Pancreas (tissue), 10 donors: ENCODE data around the gene PPFIA2. TPM values are rescaled to one million over a fixed set of nuclear protein-coding genes. Genes with fewer than 3 reads are reported as not detected.

Experiments
- ATAC-seq, 4 donors: fragments of 200-7000 bp; cut with Tn5 transposase; one replicate each; pipeline versions ENCODE4 v1.8.0 to v1.9.1; 2020; ENCODE audit warnings: mild to moderate bottlenecking in 4 of 4, moderate library complexity in 4 of 4
- DNase-seq, 6 donors: peaks; one replicate each; pipeline ENCODE4 v3.0.0-alpha.2; 2020
- FAIRE-seq: peaks from 2 replicates; lab custom pipeline; 2012; peaks lifted over from hg19 to GRCh38; lab: Jason Lieb, UNC
- H3K27ac ChIP-seq, 4 donors: fragments of 200-600 bp; sonication (generic); 1 replicate in 3 of 4; 2 replicates in 1 of 4; pipeline versions ENCODE4 v1.5.0 to v1.8.0; 2020
- H3K27me3 ChIP-seq, 4 donors: fragments of 200-600 bp; one replicate each; pipeline ENCODE4 v1.8.0; 2021
- H3K36me3 ChIP-seq, 3 donors: fragments of 200-600 bp; sonication (generic) in 1 of 3; one replicate each; pipeline versions ENCODE4 v1.5.0 to v1.8.0; 2020 to 2021
- H3K4me1 ChIP-seq, 3 donors: fragments of 200-600 bp; one replicate each; pipeline ENCODE4 v1.8.0; 2021
- H3K4me3 ChIP-seq, 4 donors: fragments of 200-600 bp; sonication (generic) in 2 of 4; one replicate each; pipeline versions ENCODE4 v1.5.0 to v1.8.0; 2020 to 2021
- H3K9me3 ChIP-seq, 4 donors: fragments of 200-600 bp; one replicate each; pipeline ENCODE4 v1.8.0; 2021
- CTCF ChIP-seq, 4 donors: fragments of 200-600 bp; sonication (generic) in 3 of 4; IDR thresholded peaks; one replicate each; pipeline versions ENCODE4 v1.5.0 to v1.8.0; 2021; ENCODE audit warnings: antibody characterized with exemption in 4 of 4
- WGBS, 2 donors: extraction: QIAGEN DNeasy Blood & Tissue Kit; methylation state at CpG; one replicate each; pipeline ENCODE4 v1.1.7; 2013; 5-methylcytosine and 5-hydroxymethylcytosine counted together
- intact Hi-C, 3 donors: fragments of 100-400 bp; cut with DNase I; formaldehyde crosslinking; loops; one replicate each; pipeline versions ENCODE4 v1.11.1 to v1.14.2; 2022
- polyA plus RNA-seq, 2 donors: library from polyadenylated mRNA; stranded (reverse); fragments of 200-250 nt; gene quantifications; one replicate each; pipeline ENCODE4 v1.2.3, GENCODE V29; 2013
- total RNA-seq, 6 donors: library from RNA; stranded (reverse); fragmentation: NEBNext Ultra II Directional in 4 of 6; extraction: Animal tissue kit (Norgen Biotek cat#: 25700) in 4 of 6; gene quantifications; one replicate each; pipeline versions ENCODE4 v1.2.1 to v1.2.4, GENCODE V29; 2021 to 2023
- donor health status: healthy with polysubstance abuse.
- donor health status: DM: no; HTN: no; CAD: no; lungs with moderate emphysema.
- donor health status: DM: no; HTN: no; CAD: no.
- donor health status: control.
- donor health status: control.
- donor health status: Bipolar disorder and iron deficiency.
- donor health status: DM: yes; HTN: yes; CAD: no.
- donor health status: DM: no; HTN: no; CAD: no.
- donor health status: DM: no; HTN: no; CAD: no.
- donor health status: DM: yes; HTN: yes; CAD: no.

Gene PPFIA2
- total and polyA plus RNA-seq, 8 donors: 0.35 to 1.9 (median 0.55) TPM; not detected in 1

DNA sequence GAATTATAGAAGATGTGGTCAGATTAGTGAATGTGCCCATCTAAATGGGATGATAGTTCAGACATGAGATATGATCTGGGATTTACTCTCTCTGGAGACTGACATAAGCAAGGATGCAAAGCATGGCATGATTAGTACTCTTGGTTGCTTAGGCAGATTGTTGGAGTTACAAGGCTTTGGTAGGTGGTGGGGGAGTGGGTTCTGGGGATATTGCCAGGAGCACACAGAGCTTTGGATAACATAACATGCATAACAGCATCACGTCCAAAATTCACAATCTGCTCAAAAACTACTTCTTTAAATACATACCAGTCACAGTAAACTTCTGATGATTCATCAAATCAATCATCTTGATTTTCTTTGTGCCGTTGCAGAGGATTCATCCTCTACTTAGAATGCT lies 393.9 kb downstream of the PPFIA2 start:
- no peak for TF ChIP-seq CTCF (IDR thresholded peaks at IDR 0.05)
- H3K27me3 ChIP-seq: no peaks in the 10 kb centered on the region
- H3K4me3 ChIP-seq: no peak overlapping the region
- H3K9me3 ChIP-seq: no peaks in the 10 kb centered on the region
- H3K36me3 ChIP-seq: no peaks in the 10 kb centered on the region
- intact Hi-C loops: no loop called here
- no peaks in the 10 kb centered on the region for H3K4me1 ChIP-seq
- no peak overlapping the region for H3K27ac ChIP-seq
- ATAC-seq (no peak), FAIRE-seq (no peak), DNase-seq (no peak)
- 37 to 45% methylated on average over 2 of the region's 2 CpGs for WGBS, 2 donors

DNA sequence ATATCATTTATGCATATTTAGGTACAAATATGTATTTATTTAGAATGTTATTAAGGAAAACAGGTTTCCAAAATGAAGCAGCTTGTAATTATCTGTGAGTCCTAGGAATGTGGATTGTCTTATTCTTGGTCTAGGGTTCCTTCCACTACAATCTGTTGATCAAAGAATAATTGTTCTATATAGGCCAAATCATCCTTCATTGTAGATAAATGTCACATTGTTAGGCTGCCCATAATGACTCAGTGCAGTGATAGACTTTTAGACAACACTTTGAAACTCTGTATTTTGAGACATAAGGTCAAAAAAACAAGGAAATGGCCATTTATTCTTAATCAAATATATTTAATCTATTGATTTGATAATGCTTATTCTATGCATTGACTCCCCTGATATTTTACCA lies 398.2 kb downstream of the PPFIA2 start:
- intact Hi-C loops: no loop called here
- Histone ChIP-seq H3K27ac (no peak overlapping the region), H3K9me3 (no peaks in the 10 kb centered on the region), H3K4me3 (no peak overlapping the region), H3K4me1 (no peaks in the 10 kb centered on the region), H3K36me3 (no peaks in the 10 kb centered on the region), H3K27me3 (no peaks in the 10 kb centered on the region)
- DNase-seq (no peak), FAIRE-seq (no peak), ATAC-seq (no peak)
- no peak for TF ChIP-seq CTCF (IDR thresholded peaks at IDR 0.05)

- no peak for FAIRE-seq
- no peak for TF ChIP-seq CTCF (IDR thresholded peaks at IDR 0.05)
- no peaks in the 10 kb centered on the region for H3K4me1 ChIP-seq
- intact Hi-C loops: no loop called here
- H3K36me3 ChIP-seq: no peaks in the 10 kb centered on the region
- no peaks in the 10 kb centered on the region for H3K27me3 ChIP-seq
- no peak overlapping the region for H3K4me3 ChIP-seq
- no peak for DNase-seq
- no peaks in the 10 kb centered on the region for H3K9me3 ChIP-seq
- no peak overlapping the region for H3K27ac ChIP-seq
- no peak for ATAC-seq
Observed at GRCh38 chr12:81359736-81360135, 399.4 kb downstream of the PPFIA2 start.

DNA sequence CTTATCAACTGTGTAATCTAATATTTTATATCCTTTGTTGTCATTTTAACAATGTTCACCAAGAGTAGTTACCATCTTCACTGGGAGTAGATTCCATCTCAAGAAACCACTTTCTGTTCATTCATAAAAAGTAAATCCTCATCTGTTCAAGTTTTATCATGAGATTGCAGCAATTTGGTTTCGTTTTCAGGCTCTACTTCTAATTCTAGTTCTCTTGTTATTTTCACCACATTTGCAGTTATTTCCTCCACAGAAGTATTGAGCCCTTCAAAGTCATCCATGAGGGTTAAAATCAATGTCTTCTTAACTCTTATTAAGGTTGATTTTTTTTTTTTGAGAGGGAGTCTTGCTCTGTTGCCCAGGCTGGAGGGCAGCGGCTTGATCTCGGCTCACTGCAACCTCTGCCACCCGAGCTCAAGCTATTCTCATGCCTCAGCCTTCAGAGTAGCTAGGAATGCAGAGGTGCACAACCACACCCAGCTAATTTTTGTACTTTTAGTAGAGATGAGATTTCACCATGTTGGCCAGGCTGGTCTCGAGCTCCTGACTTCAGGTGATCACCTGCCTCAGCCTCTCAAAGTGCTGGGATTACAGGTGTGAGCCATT lies 404.7 kb downstream of the PPFIA2 start:
- Histone ChIP-seq H3K9me3 (no peaks in the 10 kb centered on the region), H3K36me3 (no peaks in the 10 kb centered on the region), H3K27ac (no peak overlapping the region), H3K4me3 (no peak overlapping the region), H3K27me3 (no peaks in the 10 kb centered on the region), H3K4me1 (no peaks in the 10 kb centered on the region)
- DNase-seq: no peak
- no peak for ATAC-seq
- FAIRE-seq: no peak
- intact Hi-C loops: no loop called here
- TF ChIP-seq CTCF (IDR thresholded peaks at IDR 0.05): no peak
- 71 to 79% methylated on average over 5 of the region's 5 CpGs for WGBS, 2 donors

DNA sequence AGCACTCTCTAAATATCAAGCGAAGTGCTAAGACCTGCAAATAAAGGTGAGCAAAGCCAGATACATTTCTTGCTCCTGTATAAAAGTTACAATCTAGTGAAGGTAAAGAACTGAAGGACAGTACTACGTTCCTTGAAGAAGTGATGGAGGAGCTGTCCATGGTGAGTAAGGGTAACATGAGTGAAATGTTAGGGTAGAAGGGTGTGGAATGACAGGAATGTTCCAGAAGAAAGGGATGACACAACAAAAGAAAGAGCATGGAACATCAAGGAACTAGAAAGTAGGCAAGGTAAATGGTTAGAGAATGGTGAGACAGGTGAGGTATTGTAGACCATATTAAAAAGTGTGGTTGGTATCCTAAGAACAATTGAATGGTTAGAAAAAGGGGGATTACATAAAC lies 408.8 kb downstream of the PPFIA2 start:
- H3K4me1 ChIP-seq: no peaks in the 10 kb centered on the region
- DNase-seq (no peak), ATAC-seq (no peak), FAIRE-seq (no peak)
- no peak overlapping the region for H3K27ac ChIP-seq
- no peaks in the 10 kb centered on the region for H3K9me3 ChIP-seq
- no peak overlapping the region for H3K4me3 ChIP-seq
- H3K36me3 ChIP-seq: no peaks in the 10 kb centered on the region
- TF ChIP-seq CTCF (IDR thresholded peaks at IDR 0.05): no peak
- 48 to 68% methylated on average over 2 of the region's 2 CpGs for WGBS, 2 donors
- H3K27me3 ChIP-seq: no peaks in the 10 kb centered on the region
- intact Hi-C loops: no loop called here
